GM19193 (cell line): Measurements from ENCODE around the gene NUP98.

Experiments
- POLR2A ChIP-seq: IDR thresholded peaks from 4 replicates; pipeline ENCODE4 v1.6.1; 2011; ENCODE audit not compliant: insufficient read depth, insufficient read length; ENCODE audit errors: extremely low read depth

NUP98 gene

GRCh38 chr11:3832816-3833215 is 35.5 kb upstream of the NUP98 start:
- TF ChIP-seq POLR2A, result no peak

GRCh38 chr11:3831378-3832239 is 34.3 kb upstream of the NUP98 start:
- TF ChIP-seq POLR2A, result no peak

- no peak for TF ChIP-seq POLR2A
Measured at GRCh38 chr11:3830730-3831129, 33.4 kb upstream of the NUP98 start.

- no peak for TF ChIP-seq POLR2A
Measured at GRCh38 chr11:3830088-3830487, 32.7 kb upstream of the NUP98 start.

- TF ChIP-seq POLR2A, result no peak
Measured at GRCh38 chr11:3827434-3828186, 30.3 kb upstream of the NUP98 start.

- no peak for TF ChIP-seq POLR2A
Measured at GRCh38 chr11:3826721-3827120, 29.4 kb upstream of the NUP98 start.

GRCh38 chr11:3825473-3826154 is 28.3 kb upstream of the NUP98 start:
- TF ChIP-seq POLR2A, result no peak

GRCh38 chr11:3824714-3825472 is 27.5 kb upstream of the NUP98 start:
- TF ChIP-seq POLR2A, result no peak

- no peak for TF ChIP-seq POLR2A
Measured at GRCh38 chr11:3823762-3824506, 26.6 kb upstream of the NUP98 start.

- no peak for TF ChIP-seq POLR2A
Measured at GRCh38 chr11:3823303-3823702, 25.9 kb upstream of the NUP98 start.

- TF ChIP-seq POLR2A, result no peak
Measured at GRCh38 chr11:3822312-3822711, 25.0 kb upstream of the NUP98 start.

GRCh38 chr11:3820971-3821370 is 23.6 kb upstream of the NUP98 start:
- TF ChIP-seq POLR2A, result no peak

- TF ChIP-seq POLR2A, result no peak
Measured at GRCh38 chr11:3817181-3817800, 19.9 kb upstream of the NUP98 start.

- no peak for TF ChIP-seq POLR2A
Measured at GRCh38 chr11:3816673-3817072, 19.3 kb upstream of the NUP98 start.

GRCh38 chr11:3815845-3816244 is 18.5 kb upstream of the NUP98 start:
- no peak for TF ChIP-seq POLR2A
